HG02970 (cell line): ENCODE measurements around the gene IGFLR1.
A peak's percentile ranks its signal among the peaks of the same experiment; 100 is the strongest.

Experiments
- ATAC-seq: cut with Tn5 transposase; IDR thresholded peaks from one replicate; pipeline ENCODE4 v1.9.1; 2021; ENCODE audit warnings: mild to moderate bottlenecking, moderate library complexity, moderate number of reproducible peaks; ENCODE audit not compliant: unreplicated experiment, low FRiP score

Gene IGFLR1

DNA sequence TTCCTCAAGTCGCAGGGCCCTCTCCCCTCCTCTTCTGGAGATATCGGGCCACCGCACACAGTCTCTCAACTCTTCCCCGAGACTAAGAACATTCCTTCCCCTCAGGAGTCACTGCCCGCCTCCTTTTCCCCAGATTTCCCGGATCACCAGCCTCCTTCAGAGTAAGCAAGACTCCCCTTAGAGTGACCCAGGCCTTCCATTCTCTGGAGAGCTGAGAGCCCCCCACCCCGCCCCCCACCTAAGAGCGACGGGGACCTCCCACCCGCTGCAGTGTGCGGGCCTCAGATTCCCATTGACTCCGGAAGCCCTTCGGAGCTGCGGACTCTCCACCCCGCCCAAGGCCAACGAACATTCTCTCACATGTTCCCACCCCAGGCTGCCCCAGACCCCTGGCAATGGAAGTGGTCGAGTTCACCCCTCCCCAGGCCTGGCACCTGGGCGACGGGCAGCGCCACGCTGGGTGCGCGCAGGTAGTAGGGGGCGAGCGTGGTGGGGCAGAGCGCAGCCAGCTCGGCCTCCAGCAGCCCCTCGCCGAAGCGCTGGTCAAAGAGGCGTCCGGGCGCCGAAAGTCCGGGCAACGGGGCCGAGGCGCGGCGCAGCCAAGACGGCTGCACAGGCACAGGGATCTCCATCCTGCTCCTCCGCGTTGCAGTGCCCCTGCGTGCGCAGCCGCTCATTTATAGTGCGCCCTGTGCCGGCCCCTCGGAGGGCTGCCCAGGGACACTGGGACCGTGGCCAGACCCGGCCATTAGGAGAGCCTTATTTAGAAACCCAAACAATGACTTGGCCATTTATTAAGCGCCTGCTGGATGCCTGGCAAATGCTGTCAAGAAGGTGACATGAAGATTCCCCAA, 14.4 kb upstream of the IGFLR1 start, which contains the start of gene HSPB6:
HSPB6 (minus strand) TSS at position 653 of the 854 bp plus-strand sequence; CDS start at position 632, 21 bp downstream.
- no peak for ATAC-seq

DNA sequence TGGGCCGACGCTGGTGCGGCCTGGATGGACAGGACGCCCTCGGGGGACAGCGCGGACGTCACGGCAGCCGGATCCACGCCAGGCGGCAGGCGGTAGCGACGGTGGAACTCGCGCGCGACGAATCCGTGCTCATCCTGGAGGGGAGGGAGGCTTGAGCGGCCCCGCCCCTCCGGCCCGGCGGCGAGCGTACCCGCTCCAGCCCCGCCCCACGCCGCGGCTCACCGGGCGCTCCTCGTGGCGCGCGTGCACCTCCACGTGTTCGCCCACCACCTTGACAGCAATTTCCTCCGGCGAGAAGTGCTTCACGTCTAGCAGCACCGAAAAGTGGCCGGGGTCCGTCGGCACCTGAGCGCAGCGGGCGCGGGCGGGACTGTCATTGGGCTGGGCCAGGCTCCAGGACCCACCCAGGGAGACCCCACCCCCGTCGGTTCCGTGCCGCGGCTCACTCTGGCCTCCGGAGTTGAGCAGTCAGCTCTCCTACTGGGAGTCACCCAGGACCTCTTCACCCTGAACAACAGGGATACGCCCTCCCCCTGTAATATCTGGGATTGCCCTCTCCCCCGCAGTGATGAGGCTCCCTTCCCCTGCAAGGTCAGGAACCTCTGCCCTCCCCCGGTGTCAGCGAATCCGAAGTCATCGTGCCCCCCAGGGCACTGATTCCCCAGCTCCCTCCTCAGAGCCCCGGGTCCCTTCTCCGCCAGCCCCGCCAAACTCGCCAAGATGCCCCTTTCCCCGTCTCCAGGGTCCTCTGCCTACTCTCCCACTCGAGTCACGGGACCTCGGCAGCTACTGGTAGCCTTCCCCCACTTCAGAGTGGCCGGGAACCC, 13.5 kb upstream of the IGFLR1 start:
- no peak for ATAC-seq

DNA sequence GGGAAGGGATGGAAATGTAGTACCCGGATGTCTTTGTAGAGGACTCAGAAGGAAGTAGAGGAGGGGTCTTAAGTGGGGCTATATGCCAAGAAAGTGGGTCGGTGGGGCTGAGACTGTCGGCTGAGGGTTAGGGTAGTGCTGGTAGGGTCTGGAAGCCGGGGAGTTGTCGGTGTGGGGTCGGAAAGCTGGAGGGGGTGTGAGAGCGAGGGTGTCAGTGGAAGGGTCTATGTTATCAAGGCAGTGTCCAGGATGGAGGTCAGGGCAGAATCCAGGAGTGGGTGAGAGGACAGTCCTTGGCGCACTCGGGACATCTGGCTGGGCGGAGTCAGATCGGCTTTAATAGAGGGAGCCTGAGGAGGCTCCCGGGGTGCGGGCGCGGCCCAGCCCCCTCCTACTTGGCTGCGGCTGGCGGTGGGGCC, 12.9 kb upstream of the IGFLR1 start:
- ATAC-seq, result no peak

DNA sequence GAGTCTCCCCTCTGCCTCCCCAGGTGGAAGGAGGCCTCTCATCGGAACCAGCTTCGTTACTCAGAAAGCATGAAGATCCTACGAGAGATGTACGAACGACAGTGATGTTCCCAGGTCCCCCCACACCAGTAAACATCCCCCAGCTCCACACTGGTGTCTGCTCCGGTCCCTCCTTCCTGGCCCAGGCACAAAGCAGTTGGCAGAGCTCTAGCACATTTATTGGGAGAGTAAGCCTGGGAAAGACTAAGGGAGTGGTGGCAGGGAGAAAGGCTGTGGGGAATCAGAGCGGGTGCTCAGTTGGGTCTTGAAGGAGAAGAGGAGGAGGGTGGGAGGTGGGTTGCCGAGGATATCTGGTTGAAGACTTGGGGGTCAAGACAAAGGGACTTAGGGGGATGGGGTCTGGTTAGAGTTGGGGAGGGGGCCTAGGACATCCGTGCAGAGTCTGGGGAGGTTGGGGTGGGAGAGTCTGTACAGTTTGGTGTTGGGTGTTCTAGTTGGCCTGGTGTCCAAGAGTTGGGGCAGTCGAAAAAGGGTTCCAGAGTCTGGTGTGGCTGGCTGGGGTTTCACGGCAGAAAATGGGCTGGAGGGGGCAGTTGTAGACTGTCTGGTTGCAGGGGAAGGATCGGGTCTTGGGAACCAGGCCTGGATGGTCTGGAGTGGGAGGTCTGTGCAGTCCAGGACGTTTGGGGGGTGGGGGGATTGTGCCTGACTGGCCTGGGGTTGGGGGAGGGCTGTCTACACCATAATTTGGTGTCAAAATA, 12.3 kb upstream of the IGFLR1 start:
- ATAC-seq, result no peak

DNA sequence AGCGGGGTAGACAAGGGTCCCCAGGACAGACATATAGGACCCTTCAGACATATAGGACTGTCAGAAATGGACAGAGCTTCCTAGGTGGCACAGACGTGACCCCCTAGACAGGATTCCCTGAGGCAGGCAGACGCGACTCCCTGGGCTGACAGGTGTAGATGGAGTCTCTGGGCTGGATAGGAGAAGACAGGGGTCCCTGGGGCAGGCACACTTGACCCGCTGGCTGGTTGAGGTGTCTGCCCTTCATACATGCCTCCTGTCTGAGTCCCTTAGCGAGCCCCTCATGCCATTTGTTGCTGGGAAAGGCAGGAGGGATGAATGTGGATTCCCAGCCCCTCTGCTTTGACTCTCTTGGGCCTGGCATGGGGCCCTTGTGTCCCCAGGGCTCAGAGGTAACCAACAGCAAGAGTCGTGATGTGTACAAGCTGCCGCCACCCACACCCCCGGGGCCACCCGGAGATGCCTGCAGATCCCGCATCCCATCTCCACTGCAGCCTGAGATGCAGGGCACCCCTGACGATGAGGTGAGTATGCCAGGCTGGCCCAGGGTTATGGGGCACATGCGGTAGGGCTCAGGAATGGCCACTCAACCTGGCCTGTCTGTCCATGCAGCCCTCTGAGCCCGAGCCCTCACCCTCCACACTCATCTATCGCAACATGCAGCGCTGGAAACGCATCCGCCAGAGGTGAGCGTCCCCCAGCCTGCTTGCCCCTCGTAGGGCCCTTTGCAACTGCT, 11.6 kb upstream of the IGFLR1 start:
- ATAC-seq, result no peak

DNA sequence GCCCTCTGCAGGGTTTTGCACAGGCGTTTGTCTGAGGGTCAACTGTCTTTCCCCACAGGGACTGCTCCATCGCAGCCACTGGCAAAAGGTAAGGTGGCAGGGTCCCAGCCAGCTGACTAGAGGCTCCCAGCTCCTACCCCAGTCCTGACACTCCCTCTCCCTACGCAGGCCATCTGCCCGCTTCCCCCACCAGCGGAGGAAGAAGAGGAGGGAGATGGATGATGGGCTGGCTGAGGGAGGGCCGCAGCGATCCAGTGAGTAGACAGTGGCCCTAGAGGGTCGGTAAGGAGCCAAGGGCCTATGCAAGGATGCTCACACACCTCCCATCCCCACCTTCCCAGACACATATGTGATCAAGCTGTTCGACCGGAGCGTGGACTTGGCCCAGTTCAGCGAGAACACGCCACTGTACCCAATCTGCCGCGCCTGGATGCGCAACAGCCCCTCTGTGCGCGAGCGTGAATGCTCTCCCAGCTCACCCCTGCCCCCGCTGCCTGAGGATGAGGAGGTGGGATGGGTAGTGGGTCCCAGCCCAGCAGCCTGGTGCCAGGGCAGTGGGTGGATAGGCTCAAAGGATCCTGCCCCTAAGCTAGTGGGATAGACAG, 10.6 kb upstream of the IGFLR1 start:
- no peak for ATAC-seq

DNA sequence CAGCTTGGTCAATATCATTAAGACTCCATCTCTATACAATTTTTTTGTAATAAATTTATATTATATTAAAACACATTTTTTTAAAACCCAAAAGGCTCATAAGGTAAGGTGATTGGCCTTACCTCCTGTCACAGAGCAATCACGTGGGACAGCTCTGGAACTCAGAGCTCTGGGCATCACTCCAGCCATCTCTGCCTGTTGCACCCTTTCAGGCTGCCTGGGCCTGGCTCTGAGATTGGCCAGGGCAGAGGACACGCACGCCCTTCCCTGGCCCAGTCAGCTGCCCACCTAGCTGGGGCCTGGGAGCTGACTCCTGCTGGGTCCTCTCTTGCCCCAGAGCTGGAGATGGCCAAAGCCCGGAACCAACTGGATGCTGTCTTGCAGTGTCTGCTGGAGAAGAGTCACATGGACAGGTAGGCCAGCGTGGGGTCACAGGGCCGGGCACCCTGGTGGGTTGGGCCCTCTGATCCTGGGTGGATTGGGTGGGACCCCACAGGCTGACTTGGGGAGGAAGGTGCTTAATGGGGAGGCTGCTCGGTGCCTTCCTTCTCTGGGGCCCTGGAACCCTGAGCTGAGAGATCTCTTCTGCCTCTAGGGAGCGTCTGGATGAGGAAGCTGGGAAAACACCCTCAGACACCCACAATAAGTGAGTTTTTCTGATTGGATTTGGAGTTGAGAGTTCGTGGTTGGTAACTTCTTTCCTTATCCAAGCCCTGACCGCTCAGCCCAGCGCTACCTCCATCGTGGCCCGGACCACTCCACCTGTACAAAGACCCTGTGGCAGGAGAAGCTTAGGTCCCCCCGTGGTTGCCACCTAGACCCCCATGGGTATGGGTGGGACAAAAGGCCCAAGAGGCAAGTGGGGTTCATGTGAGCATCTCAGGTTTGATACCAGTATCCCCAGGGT, 9.8 kb upstream of the IGFLR1 start:
- ATAC-seq, result no peak

DNA sequence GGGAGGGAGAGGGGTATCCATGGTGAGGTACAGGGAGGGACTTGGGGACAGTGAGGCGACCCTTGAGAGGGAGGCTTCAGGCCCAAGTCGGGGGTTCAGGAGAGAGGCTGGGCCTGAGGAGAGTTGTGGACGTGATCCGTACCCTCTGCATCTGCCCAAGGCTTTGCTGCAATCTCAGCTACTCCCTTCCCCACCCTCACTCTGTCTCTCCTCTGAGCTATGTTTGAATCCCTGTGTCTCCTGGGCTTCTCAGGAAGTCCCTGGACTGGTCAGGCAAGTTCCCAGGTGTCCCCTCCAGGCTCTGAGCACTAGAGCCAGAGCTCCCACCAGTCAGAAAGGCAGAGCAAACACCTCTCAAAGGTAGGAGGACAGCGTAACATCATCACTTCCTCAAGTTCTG, 7.9 kb upstream of the IGFLR1 start:
- no peak for ATAC-seq

DNA sequence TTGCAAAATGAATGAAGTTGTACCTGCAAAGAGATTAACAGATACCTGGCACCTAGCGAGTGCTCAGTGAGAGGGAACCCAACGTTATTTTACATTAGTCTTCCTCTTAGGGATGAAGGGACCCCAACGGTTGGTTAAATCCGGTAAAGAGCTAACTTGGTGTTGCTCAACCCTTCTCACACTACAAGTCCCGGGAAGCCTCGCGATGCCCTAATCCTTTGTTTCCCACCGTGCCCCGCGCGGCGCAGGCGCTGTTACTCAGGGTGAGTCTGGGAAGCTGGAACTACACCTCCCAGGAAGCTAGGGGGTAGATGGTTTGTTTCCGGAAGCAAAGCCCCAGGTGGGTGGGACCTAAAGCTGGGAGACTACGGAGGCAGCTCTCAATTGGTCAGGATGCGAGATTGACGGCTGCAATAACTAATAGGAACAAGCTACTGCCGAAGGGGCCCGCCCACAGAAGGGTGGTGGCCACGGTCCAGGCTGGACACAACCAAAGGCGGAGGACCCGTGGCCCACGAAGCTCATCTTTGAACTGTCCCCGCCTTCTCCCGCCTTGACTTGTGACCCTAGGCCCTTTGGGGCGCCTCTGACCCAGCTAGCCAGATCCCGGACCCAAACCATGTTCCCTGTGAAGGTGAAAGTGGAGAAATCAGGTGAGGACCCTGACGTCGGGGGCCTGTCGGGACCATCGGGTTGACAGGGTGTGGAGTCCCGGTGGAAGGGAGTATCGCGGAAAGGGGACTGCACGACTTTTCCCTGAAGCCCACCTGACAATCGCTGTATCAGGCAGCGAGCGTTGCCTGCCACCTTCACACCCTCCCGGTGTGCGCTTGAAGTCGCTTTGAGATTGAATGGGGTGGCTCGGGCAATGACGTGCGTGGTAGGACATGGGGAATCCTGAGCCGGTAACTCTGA, 6.1 kb upstream of the IGFLR1 start, which contains the start of gene LIN37:
LIN37 (plus strand) TSS at position 471 of the 915 bp plus-strand sequence; CDS start at position 620, 149 bp downstream.
- ATAC-seq, result peak; percentile 70

DNA sequence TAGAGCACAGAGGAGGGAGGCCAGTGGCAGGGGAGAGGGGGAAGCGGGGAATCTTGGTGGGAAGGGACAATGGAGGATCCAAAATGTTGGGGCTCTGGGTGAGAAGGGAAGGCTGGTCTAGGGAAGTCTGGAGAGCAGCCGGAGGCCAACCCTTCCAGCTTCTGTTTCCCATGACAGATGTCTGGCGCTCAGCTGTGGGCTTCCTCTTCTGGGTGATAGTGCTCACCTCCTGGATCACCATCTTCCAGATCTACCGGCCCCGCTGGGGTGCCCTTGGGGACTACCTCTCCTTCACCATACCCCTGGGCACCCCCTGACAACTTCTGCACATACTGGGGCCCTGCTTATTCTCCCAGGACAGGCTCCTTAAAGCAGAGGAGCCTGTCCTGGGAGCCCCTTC, 4.3 kb upstream of the IGFLR1 start:
- ATAC-seq, result no peak

DNA sequence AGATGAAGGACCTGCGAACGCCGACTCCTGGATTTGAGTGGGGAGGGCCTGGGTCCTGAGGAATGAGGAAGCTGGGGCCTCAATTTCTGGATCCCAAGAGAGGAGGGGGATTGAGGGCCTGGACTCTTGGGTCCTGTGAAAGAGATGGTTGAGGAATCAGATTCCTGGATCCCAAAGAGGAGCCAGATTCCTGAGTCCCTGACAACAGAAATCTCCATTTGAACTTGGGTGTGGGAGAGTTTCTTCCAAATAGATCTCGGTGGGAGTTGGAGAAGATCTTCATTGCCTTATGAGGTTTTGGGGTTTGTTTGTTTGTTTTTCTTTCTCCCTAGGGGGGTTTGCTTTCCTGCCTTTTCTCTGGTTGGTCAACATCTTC, 3.8 kb upstream of the IGFLR1 start:
- no peak for ATAC-seq

DNA sequence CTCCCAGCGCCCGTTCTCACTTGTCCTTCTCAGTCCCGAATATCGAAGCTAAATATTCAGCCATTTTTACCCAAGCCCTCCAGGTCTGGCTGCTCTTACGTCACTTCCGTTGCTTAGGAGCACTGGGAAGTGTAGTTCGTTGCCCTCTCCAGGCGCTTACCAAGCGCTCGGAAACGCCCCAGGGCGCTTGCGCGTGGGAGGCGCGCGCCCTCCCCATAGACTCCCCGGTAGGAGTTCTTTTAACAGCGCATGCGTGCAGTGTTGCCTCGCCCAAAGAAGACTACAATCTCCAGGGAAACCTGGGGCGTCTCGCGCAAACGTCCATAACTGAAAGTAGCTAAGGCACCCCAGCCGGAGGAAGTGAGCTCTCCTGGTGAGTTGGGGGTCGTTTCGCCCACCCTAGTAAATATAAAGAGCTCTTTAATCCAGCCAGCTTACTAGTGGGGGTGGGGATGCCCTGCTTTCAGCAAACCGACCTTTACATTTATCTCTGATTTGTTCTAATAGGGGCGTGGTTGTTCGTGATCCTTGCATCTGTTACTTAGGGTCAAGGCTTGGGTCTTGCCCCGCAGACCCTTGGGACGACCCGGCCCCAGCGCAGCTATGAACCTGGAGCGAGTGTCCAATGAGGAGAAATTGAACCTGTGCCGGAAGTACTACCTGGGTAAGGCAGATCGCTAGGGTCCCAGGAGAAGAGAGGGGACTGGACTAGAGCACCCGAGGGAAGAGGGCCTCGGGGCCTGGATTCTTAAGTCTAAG, 3.3 kb upstream of the IGFLR1 start, which contains the start of the genes PSENEN and U2AF1L4:
PSENEN (plus strand) TSS at position 324 of the 759 bp plus-strand sequence; CDS start at position 604, 280 bp downstream.
U2AF1L4 (minus strand) TSS at position 91 of the 759 bp plus-strand sequence; CDS start at position 64, 27 bp downstream.
- ATAC-seq, result peak; percentile 45

DNA sequence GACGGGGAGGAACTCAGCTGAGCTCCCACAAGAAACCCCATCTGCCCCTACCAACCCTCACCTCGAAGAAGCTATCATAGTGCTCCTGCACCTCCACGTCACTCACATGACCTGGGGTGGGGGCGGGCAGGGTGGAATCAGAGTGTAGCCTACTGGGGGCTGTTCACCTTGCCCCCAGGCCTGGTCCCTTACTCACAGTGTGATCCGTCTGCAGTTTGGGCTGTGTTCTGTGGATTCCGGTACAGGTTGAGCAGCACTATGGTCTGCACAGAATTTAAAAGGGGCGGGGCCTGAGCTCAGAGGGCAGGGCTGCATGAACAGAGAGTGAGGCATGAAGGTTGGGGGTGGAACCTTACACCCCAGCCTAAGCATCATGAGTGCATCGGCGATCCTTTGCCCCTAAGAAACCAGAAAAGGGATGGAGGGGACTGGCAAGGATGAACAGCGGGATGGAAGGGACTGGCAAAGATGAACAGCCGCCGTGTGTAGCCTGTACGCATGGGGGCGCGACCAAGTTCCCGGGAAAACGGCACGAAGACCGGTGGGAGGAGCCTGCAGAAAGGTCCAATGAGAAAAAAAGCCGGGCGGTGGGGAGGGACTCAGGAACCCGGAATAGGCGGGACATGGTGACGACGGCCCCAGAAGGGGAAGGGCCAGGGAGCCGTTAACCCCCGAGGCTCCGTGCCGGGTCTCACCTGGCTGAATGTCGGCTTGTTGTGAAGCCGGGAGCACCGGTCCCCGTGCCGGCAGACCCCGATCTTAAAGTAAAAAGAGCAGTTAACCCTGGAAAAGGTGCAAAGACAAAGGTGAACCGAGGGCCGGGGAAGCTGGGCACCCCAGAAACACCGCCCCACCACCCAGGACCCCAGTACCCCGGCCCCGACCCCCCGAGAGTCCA, 2.4 kb upstream of the IGFLR1 start:
- ATAC-seq, result peak; percentile 34

DNA sequence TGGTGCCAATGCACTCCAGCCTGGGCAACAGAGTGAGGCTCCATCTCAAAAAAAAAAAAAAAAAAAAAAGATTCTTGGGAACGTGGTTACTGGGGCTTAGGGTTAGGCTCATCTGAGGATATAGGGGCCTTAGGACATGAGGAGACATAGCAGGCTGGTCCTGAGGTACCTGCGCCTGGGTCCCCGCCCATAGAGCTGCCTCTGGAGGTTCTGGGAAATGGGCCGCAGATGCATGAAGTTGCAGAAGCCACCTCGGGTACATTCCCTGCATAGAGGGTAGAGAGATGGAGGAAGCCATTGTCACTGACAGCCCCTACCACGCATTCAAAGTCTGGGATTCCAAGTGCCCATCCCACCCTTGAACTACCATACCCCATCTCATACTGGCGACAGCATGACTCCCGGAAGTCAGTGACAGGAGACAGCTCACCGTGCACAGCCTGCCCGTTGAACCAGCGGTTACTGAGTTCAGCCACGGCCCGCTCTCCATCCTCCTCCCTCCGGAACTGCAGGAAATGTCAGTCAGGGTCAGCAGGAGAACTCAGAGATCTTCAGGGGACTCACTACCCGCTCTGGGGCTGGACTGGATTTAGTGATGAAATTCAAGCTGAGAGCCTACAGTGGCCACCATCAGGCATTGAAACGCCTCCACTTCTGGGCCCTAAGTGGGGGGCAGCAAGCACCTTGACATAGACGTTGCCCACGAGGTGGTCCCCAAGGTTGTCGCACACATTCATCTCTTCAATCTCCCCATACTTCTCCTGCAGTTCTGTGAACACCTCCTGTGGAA, 1.6 kb upstream of the IGFLR1 start:
- no peak for ATAC-seq

DNA sequence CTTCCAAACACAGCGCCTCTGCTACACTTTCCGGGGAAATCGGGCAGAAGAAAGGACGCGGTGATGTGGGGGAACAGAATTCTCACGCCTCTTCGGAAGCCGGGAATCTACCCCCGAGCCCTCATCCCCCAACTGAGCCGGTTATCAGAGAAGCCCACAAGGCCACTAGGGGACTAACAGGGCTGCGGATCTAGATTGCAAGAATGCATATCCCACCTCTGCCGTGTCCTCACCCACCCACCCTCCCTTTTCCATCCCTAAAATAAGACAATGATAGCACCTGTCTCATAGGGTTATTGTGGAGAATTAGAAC, 1.1 kb downstream of the IGFLR1 start:
- ATAC-seq, result no peak
